MCF 10A (cell line): Measurements from ENCODE around the gene KCNIP3. TPM values are rescaled to one million over a fixed set of nuclear protein-coding genes. Genes with fewer than 3 reads are reported as not detected.

Experiments
- BruUV-seq: library from RNA; stranded (reverse); fragments of 400-500 nt; replicated peaks from 2 replicates; lab custom pipeline; 2021; lab: Mats Ljungman, UMichigan
- CTCF ChIA-PET: fragments of 300-600 bp; sonication (Branson Sonifier 250); formaldehyde crosslinking; extraction: SDS; loops from one replicate; lab custom pipeline; 2021; ENCODE audit warnings: antibody characterized with exemption, inconsistent platforms; lab: Yijun Ruan, JAX
- POLR2A ChIA-PET: fragments of 300-600, 350-650 bp; sonication (Branson Sonifier 250); formaldehyde crosslinking; extraction: SDS; loops from one replicate; lab custom pipeline; 2020; ENCODE audit warnings: antibody characterized with exemption, inconsistent platforms; lab: Yijun Ruan, JAX
- DNase-seq: peaks from one replicate; pipeline ENCODE4 v3.0.0-alpha.2; 2018; ENCODE audit not compliant: unreplicated experiment
- H3K27ac Mint-ChIP-seq: one replicate; pipeline ENCODE4 v1.8.0; 2022; ENCODE audit warnings: mild to moderate bottlenecking, low read depth, mixed read lengths; ENCODE audit not compliant: unreplicated experiment
- H3K27me3 Mint-ChIP-seq: one replicate; pipeline ENCODE4 v1.8.0; 2022; ENCODE audit warnings: mixed read lengths; ENCODE audit not compliant: insufficient read depth, unreplicated experiment
- H3K36me3 Mint-ChIP-seq: one replicate; pipeline ENCODE4 v1.8.0; 2022; ENCODE audit warnings: mild to moderate bottlenecking, moderate library complexity, mixed read lengths; ENCODE audit not compliant: insufficient read depth, unreplicated experiment
- H3K4me1 Mint-ChIP-seq: one replicate; pipeline ENCODE4 v1.8.0; 2022; ENCODE audit warnings: mixed read lengths; ENCODE audit not compliant: insufficient read depth, unreplicated experiment
- H3K4me3 Mint-ChIP-seq: one replicate; pipeline ENCODE4 v1.8.0; 2022; ENCODE audit warnings: mild to moderate bottlenecking, moderate library complexity, mixed read lengths; ENCODE audit not compliant: unreplicated experiment
- H3K9me3 Mint-ChIP-seq: one replicate; pipeline ENCODE4 v1.8.0; 2022; ENCODE audit warnings: mixed read lengths; ENCODE audit not compliant: unreplicated experiment
- intact Hi-C: fragments of 100-400 bp; cut with micrococcal nuclease; formaldehyde crosslinking; loops from 2 replicates; pipeline ENCODE4 v1.14.1; 2022
- total RNA-seq: library from RNA; stranded (reverse); gene quantifications from 2 replicates; pipeline ENCODE4 v1.2.3, GENCODE V29; 2022
- TF ChIP-seq, protein P1 (sequence below): fragments of 200-600 bp; IDR thresholded peaks from one replicate; pipeline ENCODE4 v1.8.0; 2022; ENCODE audit warnings: antibody characterized with exemption, mild to moderate bottlenecking; ENCODE audit not compliant: unreplicated experiment

KCNIP3 gene
- total RNA-seq, 1 experiment from 2014 or later, result 15.6 TPM

DNA sequence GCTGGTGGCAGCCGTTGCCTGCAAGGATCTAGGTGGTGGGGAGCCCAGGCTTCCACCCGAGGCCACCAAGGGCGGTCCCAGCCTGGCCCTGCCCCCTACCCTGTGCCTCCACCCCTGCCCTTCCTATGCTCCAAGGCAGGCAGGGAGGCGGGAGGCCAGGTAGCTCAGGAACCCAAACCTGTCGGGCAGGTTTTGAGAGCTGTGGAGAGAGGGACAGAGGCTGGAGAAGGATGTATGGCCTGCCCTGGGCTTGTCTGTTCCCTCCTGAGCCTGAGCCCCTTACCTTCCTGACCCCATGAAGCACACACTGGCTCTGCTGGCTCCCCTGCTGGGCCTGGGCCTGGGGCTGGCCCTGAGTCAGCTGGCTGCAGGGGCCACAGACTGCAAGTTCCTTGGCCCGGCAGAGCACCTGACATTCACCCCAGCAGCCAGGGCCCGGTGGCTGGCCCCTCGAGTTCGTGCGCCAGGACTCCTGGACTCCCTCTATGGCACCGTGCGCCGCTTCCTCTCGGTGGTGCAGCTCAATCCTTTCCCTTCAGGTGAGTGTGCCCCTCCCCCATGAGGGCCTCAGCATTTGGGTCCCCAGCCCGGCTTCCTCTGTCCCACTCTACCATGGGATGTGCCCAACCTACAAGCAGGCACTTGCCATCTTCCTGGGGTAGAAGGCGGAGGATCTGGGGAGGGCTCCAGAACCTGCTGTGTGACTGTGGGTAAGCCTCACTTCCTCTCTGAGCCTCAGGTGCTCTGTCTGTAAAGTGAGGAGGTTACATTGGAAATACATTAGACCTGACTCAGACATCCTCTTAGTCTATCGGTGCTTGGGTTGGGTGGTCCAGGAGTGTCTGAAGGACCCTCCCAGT, 22.6 kb upstream of the KCNIP3 start, which contains the start of gene PROM2:
PROM2 (plus strand) TSS at position 159 of the 860 bp plus-strand sequence; CDS start at position 296, 137 bp downstream.
- peak within 1 kb of the TSS; percentile 81 for H3K27ac Mint-ChIP-seq
- no peak for DNase-seq
- no TSS peak for BruUV-seq
- ChIA-PET POLR2A (interaction anchor here (1.1 to 1.2 kb wide), 2 partner anchors 18 to 71 kb away, joined by 3 to 4 read pairs; no protein-coding TSS in a partner anchor), CTCF (interaction anchor here (0.6 to 1.5 kb wide), 3 partner anchors 19 to 195 kb away, joined by 3 to 8 read pairs (median 3); no protein-coding TSS in a partner anchor)
- H3K4me1 Mint-ChIP-seq, result peaks cover 31% of the 10 kb centered on the region
- H3K36me3 Mint-ChIP-seq, result no peaks in the 10 kb centered on the region
- H3K9me3 Mint-ChIP-seq, result no peaks in the 10 kb centered on the region
- no peak within 1 kb of the TSS for H3K4me3 Mint-ChIP-seq
- TF ChIP-seq, protein P1, sequence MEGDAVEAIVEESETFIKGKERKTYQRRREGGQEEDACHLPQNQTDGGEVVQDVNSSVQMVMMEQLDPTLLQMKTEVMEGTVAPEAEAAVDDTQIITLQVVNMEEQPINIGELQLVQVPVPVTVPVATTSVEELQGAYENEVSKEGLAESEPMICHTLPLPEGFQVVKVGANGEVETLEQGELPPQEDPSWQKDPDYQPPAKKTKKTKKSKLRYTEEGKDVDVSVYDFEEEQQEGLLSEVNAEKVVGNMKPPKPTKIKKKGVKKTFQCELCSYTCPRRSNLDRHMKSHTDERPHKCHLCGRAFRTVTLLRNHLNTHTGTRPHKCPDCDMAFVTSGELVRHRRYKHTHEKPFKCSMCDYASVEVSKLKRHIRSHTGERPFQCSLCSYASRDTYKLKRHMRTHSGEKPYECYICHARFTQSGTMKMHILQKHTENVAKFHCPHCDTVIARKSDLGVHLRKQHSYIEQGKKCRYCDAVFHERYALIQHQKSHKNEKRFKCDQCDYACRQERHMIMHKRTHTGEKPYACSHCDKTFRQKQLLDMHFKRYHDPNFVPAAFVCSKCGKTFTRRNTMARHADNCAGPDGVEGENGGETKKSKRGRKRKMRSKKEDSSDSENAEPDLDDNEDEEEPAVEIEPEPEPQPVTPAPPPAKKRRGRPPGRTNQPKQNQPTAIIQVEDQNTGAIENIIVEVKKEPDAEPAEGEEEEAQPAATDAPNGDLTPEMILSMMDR, result no peak
- no peaks in the 10 kb centered on the region for H3K27me3 Mint-ChIP-seq
- intact Hi-C loops, result no loop called here

- intact Hi-C loops, result no loop called here
- H3K4me3 Mint-ChIP-seq, result no peak overlapping the region
- TF ChIP-seq, protein P1, result no peak
- no peak for DNase-seq
- no peaks in the 10 kb centered on the region for H3K27me3 Mint-ChIP-seq
- peak overlapping the region; percentile 81 for H3K27ac Mint-ChIP-seq
- BruUV-seq, result no TSS peak
- no peaks in the 10 kb centered on the region for H3K36me3 Mint-ChIP-seq
- ChIA-PET POLR2A (no interaction called here), CTCF (interaction anchor here (0.7 to 1.0 kb wide), 3 partner anchors 11 to 44 kb away, joined by 3 read pairs; no protein-coding TSS in a partner anchor)
- H3K9me3 Mint-ChIP-seq, result no peaks in the 10 kb centered on the region
- peaks cover 31% of the 10 kb centered on the region for H3K4me1 Mint-ChIP-seq
Observed at GRCh38 chr2:95275151-95275515, 22.0 kb upstream of the KCNIP3 start.

DNA sequence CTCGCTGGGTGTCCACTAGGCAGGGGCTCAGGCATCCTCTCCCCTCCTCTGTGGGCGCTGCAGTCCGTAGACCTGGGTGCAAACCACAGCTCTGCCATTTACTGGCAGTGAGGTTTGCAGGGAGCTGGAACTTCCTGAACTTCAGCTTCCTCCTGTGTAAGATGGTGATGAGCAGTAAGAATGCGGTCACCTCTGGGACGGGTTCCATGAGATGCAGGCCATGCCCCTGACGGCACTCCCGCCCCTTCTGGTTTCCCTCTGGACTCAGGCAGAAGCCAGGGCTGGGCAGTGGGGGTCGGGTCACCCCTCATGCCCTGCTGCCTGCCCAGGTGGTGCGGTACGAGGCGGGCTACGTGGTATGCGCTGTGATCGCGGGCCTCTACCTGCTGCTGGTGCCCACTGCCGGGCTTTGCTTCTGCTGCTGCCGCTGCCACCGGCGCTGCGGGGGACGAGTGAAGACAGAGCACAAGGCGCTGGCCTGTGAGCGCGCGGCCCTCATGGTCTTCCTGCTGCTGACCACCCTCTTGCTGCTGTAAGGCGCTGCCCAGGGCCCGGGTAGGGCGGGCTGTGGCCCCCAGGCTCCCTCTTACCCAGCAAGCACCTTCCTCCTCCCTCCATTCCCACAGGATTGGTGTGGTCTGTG, 21.4 kb upstream of the KCNIP3 start:
- H3K9me3 Mint-ChIP-seq, result no peaks in the 10 kb centered on the region
- CTCF ChIA-PET, result interaction anchor here (0.7 to 1.1 kb wide), 3 partner anchors 11 to 40 kb away, joined by 3 read pairs; no protein-coding TSS in a partner anchor
- no peaks in the 10 kb centered on the region for H3K36me3 Mint-ChIP-seq
- intact Hi-C loops, result no loop called here
- TF ChIP-seq, protein P1, result no peak
- no TSS peak for BruUV-seq
- H3K27me3 Mint-ChIP-seq, result no peaks in the 10 kb centered on the region
- DNase-seq, result no peak
- no peak overlapping the region for H3K27ac Mint-ChIP-seq
- H3K4me3 Mint-ChIP-seq, result no peak overlapping the region
- POLR2A ChIA-PET, result no interaction called here
- peaks cover 31% of the 10 kb centered on the region for H3K4me1 Mint-ChIP-seq
